GM21717 (cell line): ENCODE data around the gene HOXC11.

ENCODE experiments used
- ATAC-seq: cut with Tn5 transposase; IDR thresholded peaks from one replicate; pipeline ENCODE4 v1.9.1; 2021; ENCODE audit warnings: mild to moderate bottlenecking, moderate library complexity; ENCODE audit not compliant: unreplicated experiment

The HOXC11 gene

GRCh38 chr12:53956251-53956887, 16.6 kb upstream of the HOXC11 start:
- no peak for ATAC-seq

DNA sequence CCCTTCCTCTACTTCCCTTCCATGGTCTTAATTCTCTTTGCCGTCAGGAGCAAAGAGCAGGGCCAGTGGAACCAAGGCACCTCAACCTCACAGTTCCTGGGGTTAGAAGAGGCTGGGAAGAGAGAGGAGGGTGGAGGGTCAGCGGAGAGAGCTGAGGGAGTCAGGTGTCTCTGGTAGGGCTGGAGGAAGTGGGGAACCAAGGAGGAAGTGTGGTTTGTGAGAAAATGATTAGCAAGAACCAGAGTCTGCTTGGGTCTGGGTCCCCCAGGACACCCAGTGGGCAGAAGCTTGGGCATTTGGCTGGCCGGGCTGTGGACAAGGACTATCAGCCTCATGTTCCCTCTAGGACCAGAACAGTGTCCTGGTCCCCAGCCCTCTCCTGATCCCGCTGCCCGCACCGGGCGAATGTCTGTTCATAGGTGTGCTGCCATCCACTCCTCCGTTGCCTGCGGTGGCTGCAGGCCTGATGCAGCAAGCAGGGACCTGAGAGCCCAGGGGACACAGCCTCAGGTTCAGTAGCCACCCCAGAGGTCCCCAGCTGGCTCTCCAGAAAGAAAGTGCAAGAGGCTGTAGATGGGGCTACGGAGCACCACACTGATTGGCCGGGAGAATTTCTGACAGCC, 15.9 kb upstream of the HOXC11 start:
- ATAC-seq, result no peak

- no peak for ATAC-seq
Measured at GRCh38 chr12:53958128-53958527, 14.8 kb upstream of the HOXC11 start.

- no peak for ATAC-seq
Measured at GRCh38 chr12:53959314-53959713, 13.6 kb upstream of the HOXC11 start.

DNA sequence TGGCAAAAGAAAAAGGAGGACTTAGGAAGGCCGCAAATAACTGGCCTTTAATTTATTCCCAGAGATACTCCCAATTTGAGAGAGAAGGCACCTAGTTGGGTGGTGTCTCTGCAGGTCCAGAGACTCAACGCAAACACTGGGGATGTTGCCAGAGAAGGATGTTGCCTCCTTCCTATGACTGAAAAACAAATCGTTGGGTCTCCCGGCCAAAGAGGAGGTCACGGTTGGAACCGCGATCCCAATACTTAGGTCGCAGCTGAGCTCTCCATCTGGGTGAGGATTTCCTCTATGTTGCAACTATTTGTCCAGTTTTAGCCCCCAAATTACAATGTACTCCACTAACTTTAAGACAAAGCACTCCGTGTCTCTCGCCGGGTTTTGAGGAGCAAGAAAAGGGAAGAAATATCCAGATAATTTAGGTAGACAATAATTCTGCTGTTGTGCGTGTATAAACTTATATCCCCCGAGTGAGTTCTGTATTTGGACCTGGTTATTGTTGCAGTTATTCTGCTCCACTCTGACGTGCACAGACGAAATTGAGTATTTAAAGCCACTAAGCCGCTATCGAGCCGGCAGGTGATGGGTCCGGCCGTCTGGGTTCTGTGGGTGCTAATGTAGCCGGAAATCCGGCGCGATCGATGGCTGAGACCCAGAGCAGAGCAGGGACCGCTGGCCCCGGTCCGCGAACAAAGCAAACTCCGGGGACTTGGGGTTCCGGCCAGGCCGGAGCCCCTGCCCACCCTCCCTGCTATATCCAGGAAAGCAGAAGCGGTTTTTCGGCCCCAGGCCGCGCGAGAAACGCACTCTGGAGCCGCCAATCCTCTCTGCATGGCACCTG, 12.5 kb upstream of the HOXC11 start:
- ATAC-seq, result no peak

DNA sequence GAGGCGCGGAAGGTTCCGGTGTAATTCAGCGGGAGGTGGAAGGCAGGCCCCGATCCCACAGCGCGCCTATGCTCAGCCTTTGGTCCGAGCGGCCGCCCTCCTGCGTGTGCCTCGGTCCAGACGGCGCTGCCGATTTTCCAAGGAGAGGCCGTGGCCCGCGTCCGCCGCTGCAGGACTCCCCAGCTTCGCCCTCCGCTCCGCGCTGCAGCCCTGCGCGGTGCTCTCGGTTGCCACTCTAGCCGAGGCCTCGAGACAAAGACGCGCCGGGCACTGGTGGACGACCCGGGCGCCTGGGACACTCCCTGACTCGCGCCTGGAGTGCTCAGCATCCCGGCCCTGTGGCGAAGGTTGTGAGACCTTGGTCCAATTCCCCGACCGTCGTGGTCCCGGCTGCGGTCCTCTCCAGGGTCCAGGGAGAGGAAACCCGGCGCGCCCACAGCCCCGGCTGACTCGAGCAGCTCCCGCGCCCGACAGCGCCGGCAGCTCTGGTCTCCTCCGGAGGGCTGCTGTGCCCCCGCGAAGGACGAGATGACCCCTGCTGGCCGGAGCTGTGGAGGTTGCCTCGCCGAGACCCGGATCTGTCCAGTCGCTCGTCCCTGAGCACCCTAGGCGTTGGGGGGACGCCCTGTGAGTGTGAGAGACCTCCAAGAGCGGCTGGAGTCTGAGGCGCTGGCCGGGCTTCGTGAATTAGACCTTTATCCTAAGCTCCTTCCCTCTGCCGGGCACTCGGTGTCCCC, 11.7 kb upstream of the HOXC11 start:
- ATAC-seq, result no peak

DNA sequence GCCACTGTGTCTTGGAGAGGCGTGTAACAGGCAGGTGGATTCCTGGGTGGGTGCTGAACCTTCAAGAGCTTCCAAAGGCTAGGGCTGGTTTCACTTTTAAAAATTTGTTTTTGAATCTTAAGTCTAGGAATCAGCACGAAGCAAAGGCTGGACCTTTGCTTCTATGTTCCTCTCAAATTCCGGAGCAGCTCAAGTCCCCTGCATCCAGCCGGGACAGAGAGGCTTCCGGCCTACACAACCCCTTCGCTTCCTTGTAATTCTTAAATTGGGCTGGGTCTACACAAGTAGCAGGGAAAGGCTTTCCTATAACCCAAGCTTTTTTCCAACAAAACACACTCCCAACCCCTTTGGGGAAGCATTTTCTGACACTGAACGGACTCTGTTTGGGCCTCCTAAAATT, 9.9 kb upstream of the HOXC11 start:
- ATAC-seq, result no peak

- ATAC-seq, result no peak
Measured at GRCh38 chr12:53963434-53964314, 9.3 kb upstream of the HOXC11 start.

DNA sequence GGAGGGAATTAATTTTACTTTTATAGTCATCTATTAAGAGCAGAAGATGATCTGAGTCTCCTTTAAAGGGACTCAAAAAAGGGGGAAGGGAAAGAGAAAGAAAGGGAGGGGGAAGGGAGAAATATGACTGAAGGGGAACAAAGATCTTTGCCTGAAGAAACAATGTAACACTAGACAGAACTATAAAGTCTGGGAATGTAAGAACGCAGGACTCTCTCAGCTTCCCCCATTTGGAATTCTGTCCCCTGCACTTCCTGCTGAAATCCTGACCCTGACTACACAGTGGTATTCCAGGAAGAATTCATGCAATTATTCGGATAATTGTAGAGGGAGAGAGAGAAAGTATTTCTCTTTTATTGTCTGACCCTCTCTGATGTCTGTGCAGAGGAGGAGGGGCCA, 8.6 kb upstream of the HOXC11 start:
- ATAC-seq, result no peak

DNA sequence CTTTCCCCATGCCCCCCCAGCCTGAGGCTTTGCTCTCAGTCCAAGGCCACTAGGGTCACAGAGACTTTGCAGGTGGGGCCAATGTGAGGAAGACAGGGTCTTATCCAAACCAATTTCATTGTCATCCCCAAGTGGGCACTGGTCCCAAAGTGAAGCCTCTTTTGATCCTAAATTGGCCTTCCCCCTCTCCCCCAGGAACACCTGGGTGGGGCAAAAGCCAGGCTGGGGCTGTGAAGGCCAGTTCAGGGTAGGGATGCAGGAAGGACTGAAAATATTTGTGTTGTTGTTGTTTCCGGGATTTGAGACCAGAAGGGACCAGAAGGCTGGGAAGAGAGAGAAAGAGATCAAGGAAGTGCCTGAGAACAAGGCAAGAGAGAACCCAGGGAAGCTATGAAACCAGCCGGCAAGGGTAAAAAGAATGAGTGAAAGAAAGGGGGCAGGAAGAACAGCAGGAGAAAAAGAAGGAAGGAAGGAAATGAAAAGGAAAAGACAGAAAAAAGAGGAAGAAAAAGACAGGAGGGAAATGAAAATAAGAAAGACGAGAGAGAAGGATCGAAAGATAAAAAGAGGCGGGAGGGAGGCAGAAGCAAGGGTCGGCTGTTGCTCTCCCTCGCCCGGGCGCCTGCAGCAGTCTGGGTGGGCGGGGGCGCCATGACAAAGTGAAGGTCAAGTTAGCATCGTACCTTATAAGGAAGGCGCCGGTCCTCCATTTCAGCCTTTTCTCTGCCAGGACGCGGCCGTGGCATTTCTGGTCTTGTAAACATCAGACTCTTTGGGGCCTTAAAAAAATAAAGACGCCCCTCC, 7.4 kb upstream of the HOXC11 start:
- no peak for ATAC-seq

DNA sequence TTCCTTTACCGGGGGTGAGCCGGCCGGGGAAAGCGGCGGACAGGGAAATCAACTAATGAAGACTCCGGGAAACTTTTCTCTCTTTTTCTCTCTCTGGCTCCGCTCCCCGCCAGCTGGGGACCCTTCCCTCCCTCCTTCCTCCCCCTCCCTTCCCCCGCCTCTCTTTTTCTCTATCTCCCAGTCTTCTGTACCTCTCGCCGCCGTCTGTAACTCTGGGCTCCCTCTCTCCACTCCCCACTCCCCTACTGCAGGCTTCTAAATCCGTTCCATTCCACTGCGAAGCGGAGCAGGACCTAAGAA, 6.9 kb upstream of the HOXC11 start:
- no peak for ATAC-seq

- ATAC-seq, result no peak
Measured at GRCh38 chr12:53966385-53967133, 6.4 kb upstream of the HOXC11 start.

DNA sequence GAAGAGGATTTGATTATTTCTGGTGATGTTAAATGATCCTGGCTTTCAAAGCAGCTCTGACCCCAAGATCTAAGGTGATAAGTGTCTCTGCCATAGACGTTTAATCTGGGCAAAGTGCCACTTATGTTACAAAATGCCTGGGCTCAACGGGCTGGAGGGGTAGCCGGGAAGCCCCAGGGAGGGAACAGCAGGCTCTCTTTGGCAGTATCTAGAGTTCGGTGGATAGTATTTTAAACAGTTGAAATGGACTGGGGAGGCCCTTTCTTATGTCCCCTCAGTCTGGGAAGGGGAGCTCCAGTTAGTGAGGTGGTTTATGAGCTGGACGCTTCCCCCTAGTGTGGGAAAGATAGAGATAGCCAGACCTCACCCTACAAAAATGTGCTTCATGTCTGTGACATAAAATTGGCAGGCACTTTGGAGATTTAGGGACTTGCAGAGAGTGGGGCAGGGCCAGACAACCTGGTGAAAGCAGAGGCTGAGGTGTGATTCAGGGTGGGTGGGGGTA, 5.5 kb upstream of the HOXC11 start:
- no peak for ATAC-seq

DNA sequence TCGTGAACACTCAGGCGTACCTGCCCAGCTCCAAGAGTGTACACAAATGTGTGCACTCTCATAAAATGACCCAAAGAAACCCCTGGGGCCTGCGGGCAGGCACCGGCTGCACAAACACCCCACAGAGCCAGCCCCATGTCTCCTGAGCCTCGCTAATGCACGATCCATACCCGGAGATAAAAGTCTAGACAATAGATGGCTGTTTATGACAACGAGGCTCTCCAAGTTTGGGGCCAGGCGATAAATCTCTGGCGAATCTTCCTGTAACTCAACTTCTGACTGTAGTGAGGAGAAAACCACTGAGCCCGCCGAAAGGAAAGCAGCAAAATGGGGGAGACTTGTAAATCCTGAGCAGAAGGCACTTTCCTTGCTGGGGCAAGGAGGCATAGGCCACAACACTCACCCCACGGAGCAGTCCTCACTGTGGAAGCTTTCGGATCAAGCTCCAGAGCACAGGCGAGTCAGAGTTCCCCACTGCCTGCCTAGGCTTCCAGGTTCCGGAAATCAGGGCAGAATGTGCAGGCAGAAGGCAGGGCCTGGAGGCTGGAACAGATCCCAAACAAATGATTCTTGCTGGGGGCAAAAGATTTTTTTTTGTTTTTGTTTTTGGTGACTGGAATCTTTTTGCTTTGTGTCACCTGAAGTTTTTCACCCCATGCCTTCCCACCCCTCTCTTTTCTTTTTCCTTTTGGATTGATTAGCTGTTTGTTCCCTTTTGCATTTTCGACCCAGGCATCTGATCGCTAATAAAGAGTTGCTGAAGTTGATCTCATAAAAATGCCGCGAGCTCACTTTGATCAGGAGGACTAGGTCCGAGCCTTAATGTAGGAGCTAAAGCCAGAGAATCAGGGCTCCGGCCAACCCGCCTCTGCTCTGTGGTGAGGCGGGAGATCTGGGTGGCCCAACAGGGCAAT, 4.5 kb upstream of the HOXC11 start:
- ATAC-seq, result no peak

DNA sequence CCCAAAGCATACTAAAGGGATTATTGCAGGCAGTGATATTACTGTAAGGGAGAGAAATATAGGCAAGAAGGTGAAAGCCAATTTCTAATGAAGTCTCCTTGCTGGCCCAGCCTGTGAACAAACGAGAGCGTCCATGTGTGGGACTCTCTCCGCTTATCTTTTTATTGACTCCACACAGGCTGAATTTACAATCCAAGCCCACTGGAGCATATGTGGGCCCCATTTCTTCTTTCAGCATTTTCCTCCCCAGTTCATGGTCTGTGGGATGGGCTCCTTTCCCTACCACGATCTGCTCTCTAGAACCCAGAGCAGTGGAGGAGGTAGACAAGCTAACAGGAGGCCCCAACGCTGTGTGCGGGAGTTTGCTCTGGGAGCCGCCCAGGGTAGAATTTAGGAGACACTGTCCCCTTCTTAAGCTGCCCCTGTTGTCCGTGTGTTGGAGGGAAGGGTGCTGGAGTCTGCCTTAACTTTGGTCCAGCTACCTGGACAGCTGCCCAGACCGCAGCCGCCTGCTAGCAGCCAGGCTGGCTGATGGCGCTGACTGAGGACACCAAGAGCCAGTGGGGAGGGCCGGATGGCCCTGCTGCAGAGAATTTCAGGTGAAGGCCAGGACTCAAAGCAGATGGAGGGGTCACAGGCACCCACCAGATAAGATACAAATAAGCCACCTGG, 3.2 kb upstream of the HOXC11 start:
- ATAC-seq, result no peak

- ATAC-seq, result no peak
Measured at GRCh38 chr12:53970451-53970850, 2.5 kb upstream of the HOXC11 start.

GRCh38 chr12:53971129-53971528, 1.8 kb upstream of the HOXC11 start:
- no peak for ATAC-seq
